Sigmoid colon (tissue), 7 donors: Measurements from ENCODE around the gene DHTKD1. TPM values are rescaled to one million over a fixed set of nuclear protein-coding genes. Genes with fewer than 3 reads are reported as not detected.

Experiments
- DNase-seq: peaks from one replicate; pipeline ENCODE4 v3.0.0-alpha.2; 2019
- H3K27ac ChIP-seq, 4 donors: fragments of 200-600 bp; sonication (generic); one replicate each; pipeline ENCODE4 v1.5.1; 2016 to 2019; ENCODE audit warnings: mild to moderate bottlenecking in 1 of 4
- H3K27me3 ChIP-seq, 3 donors: fragments of 200-600 bp; sonication (generic); one replicate each; pipeline ENCODE4 v1.5.1; 2019; ENCODE audit warnings: mild to moderate bottlenecking in 1 of 3
- H3K36me3 ChIP-seq, 4 donors: fragments of 200-600 bp; sonication (generic); one replicate each; pipeline ENCODE4 v1.5.1; 2016 to 2019
- H3K4me1 ChIP-seq, 4 donors: fragments of 200-600 bp; sonication (generic); one replicate each; pipeline ENCODE4 v1.5.1; 2017 to 2019
- H3K4me3 ChIP-seq, 4 donors: fragments of 200-600 bp; sonication (generic); one replicate each; pipeline ENCODE4 v1.5.1; 2017 to 2019; ENCODE audit warnings: mild to moderate bottlenecking in 2 of 4, moderate library complexity in 1 of 4
- H3K9me3 ChIP-seq, 4 donors: fragments of 200-600 bp in 3 of 4; sonication (generic) in 3 of 4; one replicate each; pipeline versions ENCODE4 v1.5.1 to v1.6.1; 2013 to 2019
- CTCF ChIP-seq, 4 experiments: fragments of 450-650 bp in 3 of 4; fragments of 200-600 bp in 1 of 4; IDR thresholded peaks; one replicate each; pipeline ENCODE4 v1.5.1; 2016 to 2019; ENCODE audit warnings: antibody characterized with exemption in 4 of 4, mild to moderate bottlenecking in 3 of 4, moderate library complexity in 2 of 4
- EP300 ChIP-seq, 4 donors: sonication (generic); formaldehyde crosslinking; IDR thresholded peaks; one replicate each; pipeline ENCODE4 v1.6.1; 2017; ENCODE audit warnings: antibody characterized with exemption in 4 of 4
- POLR2A ChIP-seq, 2 donors: fragments of 450-650 bp; IDR thresholded peaks; one replicate each; pipeline ENCODE4 v1.6.1; 2016; ENCODE audit warnings: antibody characterized with exemption in 2 of 2, mild to moderate bottlenecking in 2 of 2, moderate library complexity in 2 of 2
- POLR2AphosphoS5 ChIP-seq, 4 donors: sonication (generic); formaldehyde crosslinking; IDR thresholded peaks; one replicate each; pipeline ENCODE4 v1.6.1; 2017; ENCODE audit warnings: antibody characterized with exemption in 4 of 4
- WGBS, 2 donors: extraction: QIAGEN DNeasy Blood & Tissue Kit; methylation state at CpG; one replicate each; pipeline ENCODE4 v1.1.7; 2013; 5-methylcytosine and 5-hydroxymethylcytosine counted together
- intact Hi-C: fragments of 100-400 bp; cut with DNase I; formaldehyde crosslinking; loops from one replicate; pipeline ENCODE4 v1.15.1; 2023
- polyA plus RNA-seq, 3 donors: library from polyadenylated mRNA; stranded (reverse); fragments of 200-250 nt; gene quantifications; one replicate each; pipeline ENCODE4 v1.2.3, GENCODE V29; 2013
- total RNA-seq, 4 donors: library from RNA; depleted of rRNA; stranded (reverse); fragments of >200 nt; gene quantifications; one replicate each; pipeline ENCODE4 v1.1.0, GENCODE V29; 2016
- donor health status: healthy with polysubstance abuse.
- donor health status: Bipolar disorder and iron deficiency.
- donor health status: healthy.

Gene DHTKD1
- total and polyA plus RNA-seq, 7 donors, result 8.4 to 37.3 (median 14.8) TPM

GRCh38 chr10:12107781-12108180 lies 39.0 kb downstream of the DHTKD1 start:
- H3K4me3 ChIP-seq, result no peak overlapping the region
- no peak overlapping the region for H3K27ac ChIP-seq
- intact Hi-C loops, result no loop called here
- H3K4me1 ChIP-seq, result no peaks in the 10 kb centered on the region
- DNase-seq, result no peak
- WGBS, 2 donors, result 87 to 93% methylated on average over 14 of the region's 14 CpGs
- H3K36me3 ChIP-seq, result peaks cover 16 to 95% (median 43%) of the 10 kb centered on the region in 4 donors
- no peak for TF ChIP-seq POLR2AphosphoS5 (IDR thresholded peaks at IDR 0.05)
- no peak for TF ChIP-seq POLR2A (IDR thresholded peaks at IDR 0.05)
- TF ChIP-seq CTCF (IDR thresholded peaks at IDR 0.05), result no peak
- no peak for TF ChIP-seq EP300 (IDR thresholded peaks at IDR 0.05)
- H3K27me3 ChIP-seq, result no peaks in the 10 kb centered on the region
- no peaks in the 10 kb centered on the region for H3K9me3 ChIP-seq

- Histone ChIP-seq H3K27ac (no peak overlapping the region), H3K4me1 (no peaks in the 10 kb centered on the region), H3K4me3 (no peak overlapping the region), H3K27me3 (no peaks in the 10 kb centered on the region), H3K9me3 (no peaks in the 10 kb centered on the region), H3K36me3 (peaks cover 11 to 95% (median 41%) of the 10 kb centered on the region in 4 donors)
- TF ChIP-seq CTCF (IDR thresholded peaks at IDR 0.05) (no peak), POLR2A (IDR thresholded peaks at IDR 0.05) (no peak), EP300 (IDR thresholded peaks at IDR 0.05) (no peak), POLR2AphosphoS5 (IDR thresholded peaks at IDR 0.05) (no peak)
- intact Hi-C loops, result no loop called here
- DNase-seq, result no peak
- 96 to 98% methylated on average over 5 of the region's 5 CpGs for WGBS, 2 donors
Measured at GRCh38 chr10:12109286-12109685, 40.5 kb downstream of the DHTKD1 start.

GRCh38 chr10:12111528-12111927 lies 42.8 kb downstream of the DHTKD1 start:
- Histone ChIP-seq H3K4me1 (no peaks in the 10 kb centered on the region), H3K36me3 (peaks cover 6 to 85% (median 29%) of the 10 kb centered on the region in 4 donors), H3K27ac (no peak overlapping the region), H3K9me3 (no peaks in the 10 kb centered on the region), H3K4me3 (no peak overlapping the region), H3K27me3 (no peaks in the 10 kb centered on the region)
- TF ChIP-seq CTCF (IDR thresholded peaks at IDR 0.05) (no peak), POLR2AphosphoS5 (IDR thresholded peaks at IDR 0.05) (no peak), EP300 (IDR thresholded peaks at IDR 0.05) (no peak), POLR2A (IDR thresholded peaks at IDR 0.05) (no peak)
- no peak for DNase-seq
- intact Hi-C loops, result no loop called here

- no peaks in the 10 kb centered on the region for H3K27me3 ChIP-seq
- no peak for DNase-seq
- TF ChIP-seq POLR2AphosphoS5 (IDR thresholded peaks at IDR 0.05) (no peak), CTCF (IDR thresholded peaks at IDR 0.05) (no peak)
- 97% methylated on average over 2 of the region's 2 CpGs for WGBS, 2 donors
- H3K4me3 ChIP-seq, result no peak overlapping the region
- H3K36me3 ChIP-seq, result peaks cover 0 to 74% (median 22%) of the 10 kb centered on the region in 4 donors
- intact Hi-C loops, result no loop called here
- no peaks in the 10 kb centered on the region for H3K9me3 ChIP-seq
- H3K4me1 ChIP-seq, result no peaks in the 10 kb centered on the region
- H3K27ac ChIP-seq, result no peak overlapping the region
Measured at GRCh38 chr10:12113627-12114026, 44.9 kb downstream of the DHTKD1 start.

- H3K36me3 ChIP-seq, result peaks cover 0 to 48% (median 18%) of the 10 kb centered on the region in 4 donors
- WGBS, 2 donors, result 82 to 86% methylated on average over 4 of the region's 4 CpGs
- no peaks in the 10 kb centered on the region for H3K9me3 ChIP-seq
- no peaks in the 10 kb centered on the region for H3K4me1 ChIP-seq
- H3K4me3 ChIP-seq, result no peak overlapping the region
- TF ChIP-seq CTCF (IDR thresholded peaks at IDR 0.05) (no peak), POLR2A (IDR thresholded peaks at IDR 0.05) (no peak), EP300 (IDR thresholded peaks at IDR 0.05) (no peak), POLR2AphosphoS5 (IDR thresholded peaks at IDR 0.05) (no peak)
- intact Hi-C loops, result no loop called here
- H3K27ac ChIP-seq, result no peak overlapping the region
- DNase-seq, result no peak
- H3K27me3 ChIP-seq, result no peaks in the 10 kb centered on the region
Measured at GRCh38 chr10:12121673-12122072, 52.9 kb downstream of the DHTKD1 start.
